ENCODE results near the gene GNAO1.

GNAO1 gene

DNA sequence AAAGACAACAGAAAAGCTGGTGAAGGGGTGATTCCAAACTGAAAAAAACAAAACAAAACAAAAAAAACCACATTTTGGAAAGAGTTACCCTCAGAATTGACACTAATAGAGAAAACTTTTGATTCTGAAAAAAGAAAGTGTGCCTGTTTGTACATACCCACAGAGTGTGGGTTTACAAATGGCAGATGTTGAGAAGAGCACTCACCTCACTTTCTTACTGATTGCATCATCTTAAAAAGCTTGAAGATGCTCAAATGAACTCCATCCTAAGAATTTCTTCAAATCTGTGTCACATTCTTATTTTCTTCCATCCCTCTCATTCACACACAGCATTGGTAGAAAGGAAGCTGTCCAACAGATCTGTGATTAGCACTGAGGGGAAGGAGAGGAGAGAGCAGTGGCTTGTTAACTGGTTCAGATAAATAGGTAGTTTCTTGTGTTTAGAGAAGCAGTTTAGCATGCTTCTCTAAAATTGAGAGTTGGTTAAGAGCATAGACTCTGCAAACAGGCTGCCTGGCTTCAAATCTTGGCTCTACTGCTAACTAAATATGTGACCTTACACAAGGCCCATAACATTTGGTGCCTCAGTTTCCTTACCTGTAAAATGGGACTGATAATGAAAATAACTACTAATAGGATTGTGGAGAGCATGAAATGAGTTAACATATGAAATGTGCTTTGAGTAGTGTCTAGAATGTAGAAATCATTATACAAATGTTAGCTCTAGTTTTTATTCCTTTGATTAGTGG, 6.9 kb downstream of the GNAO1 start:
- no peak for DNase-seq

DNA sequence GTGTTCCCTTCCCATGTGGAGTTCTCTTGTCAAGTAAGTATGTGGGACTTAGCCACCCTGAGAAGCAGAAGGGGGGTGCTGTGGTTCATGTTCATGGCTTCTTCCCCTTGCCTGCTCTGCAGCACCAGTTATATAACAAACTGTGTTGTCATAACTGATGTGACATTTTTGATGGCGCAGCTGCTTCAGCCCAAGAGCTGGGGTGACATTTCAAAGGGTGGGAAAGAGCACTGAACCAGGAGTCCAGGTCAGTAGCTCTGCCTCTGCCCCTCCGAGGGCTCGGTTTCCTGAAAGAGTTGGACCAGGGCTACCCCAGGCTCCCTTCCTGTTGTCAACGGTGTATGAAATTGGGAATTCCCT, 7.4 kb downstream of the GNAO1 start:
- DNase-seq = no peak

GRCh38 chr16:56199164-56199563, 7.9 kb downstream of the GNAO1 start:
- DNase-seq = no peak

- DNase-seq = no peak
Observed at GRCh38 chr16:56201030-56201429, 9.7 kb downstream of the GNAO1 start.

GRCh38 chr16:56202036-56202435, 10.7 kb downstream of the GNAO1 start:
- DNase-seq = no peak

- no peak for DNase-seq
Observed at GRCh38 chr16:56203052-56203451, 11.8 kb downstream of the GNAO1 start.

GRCh38 chr16:56204816-56205215, 13.5 kb downstream of the GNAO1 start:
- no peak for DNase-seq

GRCh38 chr16:56206951-56207350, 15.7 kb downstream of the GNAO1 start:
- no peak for DNase-seq

DNA sequence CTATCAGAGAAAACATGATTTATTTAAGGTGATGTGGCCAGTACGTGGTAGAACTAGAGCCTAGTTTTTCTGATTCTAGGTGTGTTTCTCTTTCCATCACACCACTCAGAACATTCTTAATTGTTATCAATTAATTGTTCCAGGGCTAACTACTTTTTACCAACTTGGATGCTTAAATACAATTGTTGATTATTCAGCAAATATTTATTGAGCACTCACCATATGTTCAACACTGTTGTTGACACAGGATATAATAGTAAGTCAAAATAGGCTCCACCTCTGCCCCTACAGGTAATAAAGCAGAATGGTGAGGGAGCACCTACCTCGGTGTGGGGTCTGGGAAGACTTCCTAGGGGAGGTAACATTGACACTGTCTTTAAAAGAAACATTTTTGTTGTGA, 16.1 kb downstream of the GNAO1 start:
- DNase-seq = no peak

- no peak for DNase-seq
Observed at GRCh38 chr16:56211435-56211981, 20.2 kb downstream of the GNAO1 start.

- no peak for DNase-seq
Observed at GRCh38 chr16:56212144-56212543, 20.9 kb downstream of the GNAO1 start.

GRCh38 chr16:56221995-56222394, 30.7 kb downstream of the GNAO1 start:
- no peak for DNase-seq

DNA sequence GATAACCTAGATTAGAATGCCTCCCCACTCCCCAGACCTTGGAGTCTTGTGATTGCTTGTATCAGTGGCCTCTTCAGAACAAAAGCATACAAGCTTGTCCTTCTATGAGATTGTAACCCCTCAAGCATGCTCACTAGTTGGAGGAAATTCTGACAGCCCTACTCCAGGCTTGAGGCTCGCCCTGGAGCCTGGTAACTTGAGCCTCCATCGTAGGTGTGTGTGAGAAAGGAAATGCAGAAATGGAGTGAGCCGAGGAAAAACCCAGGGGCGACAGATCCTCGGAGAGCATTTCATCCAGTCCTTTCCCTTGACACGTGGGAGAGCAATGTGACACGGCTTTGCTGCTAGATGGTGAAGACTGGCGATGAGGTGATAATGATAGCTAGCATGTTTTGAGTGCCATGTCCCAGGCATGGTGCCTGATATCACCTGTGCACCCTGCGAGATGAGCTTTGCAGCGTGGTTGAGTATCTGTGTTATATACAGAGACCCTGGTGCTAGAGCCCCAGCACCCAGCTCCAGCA, 31.2 kb downstream of the GNAO1 start:
- DNase-seq = no peak

DNA sequence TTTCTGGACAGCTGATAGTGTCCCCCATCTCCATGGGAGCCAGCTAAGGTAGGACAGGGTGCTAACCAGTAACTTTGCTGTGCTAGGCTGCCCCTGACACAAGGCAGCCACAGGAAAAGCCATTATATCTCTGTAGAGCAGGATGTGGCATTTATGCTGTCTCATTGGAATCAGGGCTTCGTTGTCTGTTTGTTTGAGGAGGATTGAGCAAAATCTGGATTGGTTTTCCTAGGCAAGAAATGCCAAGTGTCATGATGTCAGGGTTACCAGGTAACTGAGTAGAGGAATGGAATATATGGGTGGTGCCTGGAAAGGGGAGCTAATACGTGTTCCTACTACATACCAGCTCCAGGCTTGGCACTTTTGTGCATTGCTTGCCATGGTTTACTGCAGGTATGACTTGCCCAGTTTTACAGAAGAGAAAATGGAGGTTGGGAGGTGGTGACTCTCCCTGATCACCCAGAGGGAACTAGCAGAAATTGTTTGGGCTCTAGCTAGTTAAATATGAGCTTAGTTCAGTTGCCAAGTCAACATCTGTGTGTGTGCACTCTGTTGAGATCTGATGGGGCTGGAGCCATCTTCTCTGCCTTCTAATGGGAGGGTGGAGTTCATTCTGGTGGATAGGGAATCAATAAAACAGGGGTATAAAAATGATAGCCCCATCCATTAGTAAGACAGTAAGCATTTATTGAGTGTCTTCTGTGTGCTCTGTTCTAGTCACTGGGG, 33.9 kb downstream of the GNAO1 start:
- no peak for DNase-seq

- no peak for DNase-seq
Observed at GRCh38 chr16:56226187-56226586, 34.9 kb downstream of the GNAO1 start.

DNA sequence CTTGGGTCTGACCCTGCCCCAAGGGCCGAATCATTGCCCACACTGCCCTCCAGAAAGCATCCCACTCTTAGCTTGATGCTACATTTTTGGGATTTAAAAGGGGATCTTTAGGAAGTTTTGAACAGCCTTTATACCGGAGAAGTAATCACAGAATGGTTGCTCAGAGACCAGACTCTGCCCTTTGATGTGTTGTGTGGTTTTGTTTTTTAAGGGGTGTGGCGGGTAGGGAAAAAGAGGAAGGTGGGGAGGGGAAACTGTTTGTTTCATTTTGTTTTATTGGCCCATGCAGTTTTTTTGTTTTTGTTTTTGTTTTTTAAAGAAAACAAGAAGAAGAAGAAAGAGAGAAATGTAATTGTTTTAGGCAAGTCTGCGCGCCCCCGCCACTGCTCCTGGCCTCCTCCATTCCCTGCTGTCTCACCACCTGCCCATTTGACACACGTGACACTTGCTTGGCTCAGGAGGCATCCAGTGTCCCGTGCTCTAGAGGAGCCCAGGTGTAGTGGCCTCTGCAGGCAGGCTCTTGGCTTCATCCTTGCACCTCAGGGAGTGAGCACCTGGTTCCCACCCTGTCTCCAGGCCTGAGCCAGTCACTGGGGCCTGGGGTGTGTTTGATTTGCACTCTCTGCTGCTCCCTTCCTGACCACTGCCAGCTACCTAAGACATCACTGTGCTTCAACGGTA, 35.7 kb downstream of the GNAO1 start:
- DNase-seq = no peak

- DNase-seq = no peak
Observed at GRCh38 chr16:56227936-56228335, 36.6 kb downstream of the GNAO1 start.

DNA sequence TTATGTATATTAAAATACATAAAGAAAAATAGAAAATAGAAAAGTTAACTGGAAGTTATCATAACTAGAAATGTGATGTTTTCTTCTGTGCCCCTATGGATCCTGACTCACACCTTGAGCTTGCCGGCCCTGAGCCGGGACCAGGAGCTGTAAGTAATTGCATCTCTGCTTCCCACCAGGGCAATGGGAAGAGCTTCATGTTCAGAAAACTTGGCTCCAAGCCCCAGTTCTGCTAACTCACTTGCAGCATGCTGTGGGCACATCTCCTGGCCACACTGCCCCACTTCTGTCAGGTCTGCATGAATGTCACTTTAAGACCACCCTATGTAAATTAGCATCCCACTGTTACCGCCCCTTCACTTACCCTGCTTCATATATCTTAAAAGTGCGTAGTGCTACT, 37.2 kb downstream of the GNAO1 start:
- DNase-seq = no peak

- DNase-seq = no peak
Observed at GRCh38 chr16:56233795-56234566, 42.7 kb downstream of the GNAO1 start.

DNA sequence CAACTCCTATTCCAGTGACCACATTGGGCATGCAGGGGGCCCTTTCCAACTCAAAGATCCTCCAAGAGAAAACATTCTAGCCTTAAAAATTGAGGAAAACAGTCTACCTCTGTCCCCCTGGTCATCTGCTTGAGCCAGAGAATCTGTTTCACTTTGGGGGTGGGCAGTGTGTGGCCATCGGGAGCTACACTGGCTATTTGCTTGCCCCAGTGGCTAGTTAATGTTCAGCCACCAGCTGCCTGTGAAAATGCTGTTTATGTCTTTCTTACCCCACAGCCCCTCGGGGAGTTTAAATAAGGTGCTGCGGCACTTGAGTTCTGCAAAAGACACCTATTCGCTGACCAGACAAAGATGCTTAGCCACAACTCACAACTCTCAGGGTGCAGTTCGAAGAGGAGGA, 43.4 kb downstream of the GNAO1 start:
- no peak for DNase-seq

DNA sequence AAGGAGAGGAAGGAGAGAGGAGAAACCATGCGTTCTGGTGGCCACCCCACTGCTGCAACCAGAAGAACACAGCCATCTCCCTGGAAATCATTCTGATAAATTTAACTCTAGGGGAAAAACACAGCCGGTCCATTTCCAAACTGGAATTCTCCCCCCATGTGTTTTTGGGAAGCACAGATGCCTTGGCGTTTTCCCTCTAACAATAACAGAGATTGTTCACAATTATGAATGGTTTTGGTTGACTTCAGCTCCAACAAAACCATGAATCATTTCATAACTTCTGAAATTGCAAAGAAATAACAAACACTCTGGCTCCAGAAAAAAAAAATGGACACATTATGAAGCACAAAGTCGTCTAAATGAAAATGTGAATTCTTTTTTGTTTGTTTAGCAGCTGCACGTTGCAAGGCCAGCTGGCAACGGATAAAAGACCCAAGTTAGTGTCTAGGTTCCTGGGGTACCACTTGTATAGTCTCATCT, 46.2 kb downstream of the GNAO1 start:
- DNase-seq = no peak

GRCh38 chr16:56238188-56238587, 46.9 kb downstream of the GNAO1 start:
- no peak for DNase-seq

- DNase-seq = no peak
Observed at GRCh38 chr16:56241596-56241995, 50.3 kb downstream of the GNAO1 start.

Measured in activated gamma-delta T cell (primary cell).